K562 treated with DMSO at 1 percent for 4 hours (cell line): ENCODE results near the gene OTUD1. TPM values are rescaled to one million over a fixed set of nuclear protein-coding genes. Genes with fewer than 3 reads are reported as not detected.

Experiments used
- total RNA-seq: library from RNA; unstranded; fragments of 300-600 nt; gene quantifications from 2 replicates; pipeline ENCODE4 v1.2.3, GENCODE V29; 2022; ENCODE audit not compliant: insufficient read depth

Gene OTUD1
- total RNA-seq, result 4.9 and 6.2 TPM in 2 replicates

GRCh38 chr10:23438547-23439451 lies at the start of gene OTUD1:
Gene OTUD1 (plus strand): TSS chr10:23439075. CDS start chr10:23439458, 383 bp downstream.

Other genes starting within 250 kb of the OTUD1 start
- not detected in 2 replicates for gene PTF1A, start 246.8 kb upstream of the OTUD1 start, total RNA-seq
- gene C10orf67, start 94.3 kb upstream of the OTUD1 start, total RNA-seq, result not detected in 2 replicates